ENCODE data around the gene INPP5A.

Gene INPP5A

GRCh38 chr10:132705943-132706342, 168.4 kb downstream of the INPP5A start:
- DNase-seq (ENCODE audit: low read depth in 3 of 3): no peak

- no peak for DNase-seq (ENCODE audit: low read depth in 3 of 3)
Measured at GRCh38 chr10:132706701-132707100, 169.1 kb downstream of the INPP5A start.

GRCh38 chr10:132707121-132707775, 169.7 kb downstream of the INPP5A start:
- DNase-seq (ENCODE audit: low read depth in 3 of 3): no peak

- no peak for DNase-seq (ENCODE audit: low read depth in 3 of 3)
Measured at GRCh38 chr10:132707776-132708171, 170.2 kb downstream of the INPP5A start.

GRCh38 chr10:132708441-132708840, 170.9 kb downstream of the INPP5A start:
- no peak for DNase-seq (ENCODE audit: low read depth in 3 of 3)

- DNase-seq (ENCODE audit: low read depth in 3 of 3): no peak
Measured at GRCh38 chr10:132708936-132709335, 171.3 kb downstream of the INPP5A start.

- DNase-seq (ENCODE audit: low read depth in 3 of 3): no peak
Measured at GRCh38 chr10:132709471-132709951, 171.9 kb downstream of the INPP5A start.

GRCh38 chr10:132710036-132710686, 172.6 kb downstream of the INPP5A start:
- DNase-seq (ENCODE audit: low read depth in 3 of 3): no peak

GRCh38 chr10:132710746-132711612, 173.4 kb downstream of the INPP5A start:
- no peak for DNase-seq (ENCODE audit: low read depth in 3 of 3)

GRCh38 chr10:132711613-132712121, 174.1 kb downstream of the INPP5A start:
- DNase-seq (ENCODE audit: low read depth in 3 of 3): no peak

- no peak for DNase-seq (ENCODE audit: low read depth in 3 of 3)
Measured at GRCh38 chr10:132712291-132712690, 174.7 kb downstream of the INPP5A start.

GRCh38 chr10:132712743-132713142, 175.2 kb downstream of the INPP5A start:
- no peak for DNase-seq (ENCODE audit: low read depth in 3 of 3)

- DNase-seq (ENCODE audit: low read depth in 3 of 3): no peak
Measured at GRCh38 chr10:132713421-132714095, 176.0 kb downstream of the INPP5A start.

GRCh38 chr10:132714096-132714985, 176.8 kb downstream of the INPP5A start:
- no peak for DNase-seq (ENCODE audit: low read depth in 3 of 3)

GRCh38 chr10:132714986-132715775, 177.6 kb downstream of the INPP5A start:
- no peak for DNase-seq (ENCODE audit: low read depth in 3 of 3)

GRCh38 chr10:132715776-132716680, 178.4 kb downstream of the INPP5A start:
- DNase-seq (ENCODE audit: low read depth in 3 of 3): no peak

GRCh38 chr10:132716691-132717490, 179.3 kb downstream of the INPP5A start:
- no peak for DNase-seq (ENCODE audit: low read depth in 3 of 3)

- DNase-seq (ENCODE audit: low read depth in 3 of 3): no peak
Measured at GRCh38 chr10:132721725-132722124, 184.1 kb downstream of the INPP5A start.
